GM08714 (cell line): ENCODE measurements around the gene DDX53.

Experiments used
- H3K4me3 ChIP-seq: fragments of 200-500 bp; sonication (Bioruptor generic); 2 replicates; pipeline ENCODE4 v1.5.1; 2014; ENCODE audit warnings: mild to moderate bottlenecking, low read length, inconsistent platforms
- ZNF274 ChIP-seq: IDR thresholded peaks from 2 replicates; pipeline ENCODE4 v1.6.1; 2012; ENCODE audit warnings: mild to moderate bottlenecking, low read depth, low read length

The DDX53 gene

DNA sequence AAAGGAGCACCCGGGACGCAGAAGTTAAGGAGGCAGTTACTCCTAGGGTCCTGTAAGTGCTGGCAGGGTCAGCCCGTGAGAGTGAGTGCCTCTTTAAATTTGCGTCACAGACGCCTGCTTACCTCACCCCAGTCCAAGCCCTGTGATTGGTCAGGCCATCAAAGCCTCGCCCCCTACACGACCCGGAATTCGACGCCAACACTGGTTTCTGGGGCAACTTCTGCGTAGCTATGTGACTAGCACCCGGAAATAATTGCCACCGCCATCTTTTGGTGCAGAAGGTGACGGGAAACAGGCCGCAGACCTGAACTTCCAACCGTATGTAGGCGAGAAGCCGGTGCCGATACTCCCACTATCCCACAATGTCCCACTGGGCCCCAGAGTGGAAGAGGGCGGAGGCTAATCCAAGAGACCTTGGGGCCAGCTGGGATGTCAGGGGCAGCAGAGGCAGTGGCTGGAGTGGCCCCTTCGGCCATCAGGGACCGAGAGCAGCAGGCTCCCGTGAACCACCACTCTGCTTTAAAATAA lies at the start of gene DDX53:
Gene DDX53 (plus strand): TSS at position 265 of the 528 bp plus-strand sequence. CDS start 98 bp downstream, at position 363.
- H3K4me3 ChIP-seq = no peak within 1 kb of the TSS
- TF ChIP-seq ZNF274 = no peak

- TF ChIP-seq ZNF274 = no peak
- no peak overlapping the region for H3K4me3 ChIP-seq
These were observed 49.2 kb upstream of the DDX53 start for GRCh38 chrX:22950269-22951266.

GRCh38 chrX:22952010-22952409 lies 47.8 kb upstream of the DDX53 start:
- TF ChIP-seq ZNF274 = no peak
- H3K4me3 ChIP-seq = no peak overlapping the region

GRCh38 chrX:22958250-22958649 lies 41.5 kb upstream of the DDX53 start:
- no peak for TF ChIP-seq ZNF274
- no peak overlapping the region for H3K4me3 ChIP-seq

GRCh38 chrX:22959204-22959920 lies 40.4 kb upstream of the DDX53 start:
- no peak for TF ChIP-seq ZNF274
- H3K4me3 ChIP-seq = no peak overlapping the region

- no peak overlapping the region for H3K4me3 ChIP-seq
- TF ChIP-seq ZNF274 = no peak
These were observed 36.6 kb upstream of the DDX53 start for GRCh38 chrX:22963196-22963595.

DNA sequence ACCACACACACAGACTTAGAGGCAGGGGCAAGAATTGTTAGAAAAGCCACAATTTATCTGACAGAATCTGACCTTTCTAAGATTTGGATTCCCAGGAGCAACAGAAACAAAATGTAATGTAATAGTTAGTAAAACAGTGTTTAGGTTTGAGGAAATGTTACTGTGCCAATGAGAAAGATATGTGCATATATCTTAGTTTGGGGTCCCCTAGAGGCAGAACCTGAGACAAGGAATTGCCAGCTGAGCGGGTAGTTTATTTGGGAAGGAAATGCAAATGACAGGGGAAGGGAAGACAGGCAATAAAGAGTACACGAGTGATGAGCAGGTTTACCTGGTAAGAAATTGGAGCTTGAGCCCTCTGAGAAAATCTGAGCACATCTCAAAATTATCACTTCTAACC lies 31.3 kb upstream of the DDX53 start:
- no peak overlapping the region for H3K4me3 ChIP-seq
- TF ChIP-seq ZNF274 = no peak

DNA sequence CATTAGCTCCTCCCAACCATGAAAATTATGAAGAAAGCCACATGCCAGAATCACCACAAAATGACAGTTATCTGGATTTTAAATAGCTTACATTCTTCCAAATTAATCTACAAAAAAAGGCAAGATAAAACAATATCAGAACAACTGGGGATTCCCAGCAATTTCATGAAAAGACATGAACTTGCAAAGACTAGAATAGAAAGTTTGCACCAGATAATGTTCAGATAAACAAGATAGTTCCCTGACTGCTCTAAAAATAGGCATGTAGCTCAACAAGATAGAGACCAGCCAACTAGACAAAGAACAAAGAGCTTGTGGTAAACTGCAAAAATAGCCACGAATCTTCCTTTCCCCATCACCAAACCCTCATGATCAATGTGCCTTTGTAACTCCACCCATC lies 30.3 kb upstream of the DDX53 start:
- H3K4me3 ChIP-seq = no peak overlapping the region
- TF ChIP-seq ZNF274 = no peak

- TF ChIP-seq ZNF274 = no peak
- no peak overlapping the region for H3K4me3 ChIP-seq
These were observed 28.9 kb upstream of the DDX53 start for GRCh38 chrX:22970861-22971260.

GRCh38 chrX:22974616-22975015 lies 25.1 kb upstream of the DDX53 start:
- no peak for TF ChIP-seq ZNF274
- H3K4me3 ChIP-seq = no peak overlapping the region

DNA sequence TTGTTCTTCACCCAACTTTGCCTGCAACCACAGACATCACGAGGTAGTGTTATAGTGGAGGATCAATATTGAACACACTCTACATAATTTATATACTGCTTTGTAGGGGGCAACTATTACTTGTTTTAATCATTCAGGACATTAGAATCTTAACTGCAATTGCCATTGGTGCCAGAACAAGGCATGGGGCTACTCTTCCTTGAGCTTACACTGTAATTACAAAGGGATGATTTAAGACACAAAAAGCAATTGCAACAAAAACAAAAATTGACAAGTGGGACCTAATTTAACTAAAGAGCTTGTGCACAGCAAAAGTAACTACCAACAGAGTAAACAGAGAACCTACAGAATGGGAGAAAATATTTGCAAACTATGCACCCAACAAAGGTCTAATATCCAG lies 24.0 kb upstream of the DDX53 start:
- no peak for TF ChIP-seq ZNF274
- no peak overlapping the region for H3K4me3 ChIP-seq

GRCh38 chrX:22985958-22986357 lies 13.8 kb upstream of the DDX53 start:
- no peak overlapping the region for H3K4me3 ChIP-seq
- no peak for TF ChIP-seq ZNF274

GRCh38 chrX:22987452-22987851 lies 12.3 kb upstream of the DDX53 start:
- H3K4me3 ChIP-seq = no peak overlapping the region
- TF ChIP-seq ZNF274 = no peak

GRCh38 chrX:23003116-23003515 lies 3.4 kb downstream of the DDX53 start:
- no peak overlapping the region for H3K4me3 ChIP-seq
- no peak for TF ChIP-seq ZNF274
